ENCODE measurements around the gene C20orf144.

C20orf144 gene

GRCh38 chr20:33664085-33664761, 2.1 kb downstream of the C20orf144 start:
- DNase-seq (ENCODE audit: low read depth in 4 of 4, low spot score in 1 of 4): no peak

- no peak for DNase-seq (ENCODE audit: low read depth in 4 of 4, low spot score in 1 of 4)
These were observed 2.6 kb downstream of the C20orf144 start for GRCh38 chr20:33664762-33665144.

- peak; percentile 52 to 85 (median 62) for DNase-seq (ENCODE audit: low read depth in 4 of 4, low spot score in 1 of 4)
These were observed 4.4 kb downstream of the C20orf144 start, which contains the start of gene ACTL10 for GRCh38 chr20:33666293-33667244. Gene ACTL10, plus strand, starts transcription at chr20:33666943. Its CDS starts 555 bp downstream, at chr20:33667498.

GRCh38 chr20:33667245-33667675, 5.1 kb downstream of the C20orf144 start:
- peak in 2 of 4 experiments; percentile 22 to 28 for DNase-seq (ENCODE audit: low read depth in 4 of 4, low spot score in 1 of 4)

GRCh38 chr20:33667676-33668465, 5.7 kb downstream of the C20orf144 start:
- DNase-seq (ENCODE audit: low read depth in 4 of 4, low spot score in 1 of 4): peak; percentile 38 to 73 (median 59)

- DNase-seq (ENCODE audit: low read depth in 4 of 4, low spot score in 1 of 4): no peak
These were observed 6.5 kb downstream of the C20orf144 start for GRCh38 chr20:33668466-33669155.

- no peak for DNase-seq (ENCODE audit: low read depth in 4 of 4, low spot score in 1 of 4)
These were observed 7.1 kb downstream of the C20orf144 start for GRCh38 chr20:33669224-33669623.

- DNase-seq (ENCODE audit: low read depth in 4 of 4, low spot score in 1 of 4): no peak
These were observed 7.9 kb downstream of the C20orf144 start for GRCh38 chr20:33669873-33670640.

GRCh38 chr20:33670715-33671499, 8.8 kb downstream of the C20orf144 start:
- DNase-seq (ENCODE audit: low read depth in 4 of 4, low spot score in 1 of 4): no peak

- no peak for DNase-seq (ENCODE audit: low read depth in 4 of 4, low spot score in 1 of 4)
These were observed 9.6 kb downstream of the C20orf144 start for GRCh38 chr20:33671573-33672288.

GRCh38 chr20:33672426-33673113, 10.4 kb downstream of the C20orf144 start:
- DNase-seq (ENCODE audit: low read depth in 4 of 4, low spot score in 1 of 4): no peak

GRCh38 chr20:33673114-33673409, 10.9 kb downstream of the C20orf144 start:
- no peak for DNase-seq (ENCODE audit: low read depth in 4 of 4, low spot score in 1 of 4)

- no peak for DNase-seq (ENCODE audit: low read depth in 4 of 4, low spot score in 1 of 4)
These were observed 11.5 kb downstream of the C20orf144 start for GRCh38 chr20:33673410-33674293.

GRCh38 chr20:33674294-33675135, 12.4 kb downstream of the C20orf144 start, which contains the start of gene NECAB3:
Gene NECAB3, minus strand, starts transcription at chr20:33674428. Its CDS starts 76 bp downstream, at chr20:33674352.
- peak in 2 of 4 experiments; percentile 36 to 65 for DNase-seq (ENCODE audit: low read depth in 4 of 4, low spot score in 1 of 4)

GRCh38 chr20:33675136-33675959, 13.2 kb downstream of the C20orf144 start:
- DNase-seq (ENCODE audit: low read depth in 4 of 4, low spot score in 1 of 4): no peak
